GM12891 (cell line): Measurements from ENCODE around the gene ASPN.

Experiments used
- POLR2A ChIP-seq: IDR thresholded peaks from 2 replicates; pipeline ENCODE4 v1.6.1; 2011; ENCODE audit warnings: low read depth, low read length, control low read depth
- TAF1 ChIP-seq: IDR thresholded peaks from 2 replicates; pipeline ENCODE4 v1.6.1; 2011; ENCODE audit warnings: low read depth, low read length, control low read depth

- TF ChIP-seq POLR2A = no peak
- TF ChIP-seq TAF1 = no peak
Measured at GRCh38 chr9:92483627-92484545, 1.6 kb upstream of the ASPN start.
